Activated T-helper 9 cell treated with anti-CD3 and anti-CD28 coated beads, Interleukin-2, amount 50 U/mL, for 16 hours (primary cell): ENCODE results near the gene TBC1D22A.

Experiments used
- DNase-seq: peaks from one replicate; pipeline ENCODE4 v3.0.0-alpha.2; 2020; ENCODE audit warnings: low read depth

TBC1D22A gene

DNA sequence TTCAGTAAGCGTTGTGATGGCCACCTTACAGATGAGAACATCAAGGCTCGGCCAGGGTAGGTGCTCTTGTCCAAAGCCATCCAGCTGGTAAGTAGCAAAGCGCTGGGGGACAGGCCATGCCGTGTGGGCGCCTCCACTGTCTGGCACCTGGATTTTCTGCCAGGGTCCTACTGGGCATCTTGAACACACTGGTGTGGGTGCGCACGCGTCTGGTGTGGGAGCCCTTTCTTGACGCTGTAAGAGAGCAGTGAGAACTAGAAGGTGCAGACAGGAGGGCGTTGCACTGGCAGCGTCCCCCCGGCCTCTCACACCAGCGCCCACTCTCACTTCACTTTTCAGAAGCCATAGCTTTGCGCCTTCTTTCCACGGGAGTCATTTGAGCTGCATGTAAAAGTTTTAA lies 296.6 kb downstream of the TBC1D22A start:
- DNase-seq = no peak

DNA sequence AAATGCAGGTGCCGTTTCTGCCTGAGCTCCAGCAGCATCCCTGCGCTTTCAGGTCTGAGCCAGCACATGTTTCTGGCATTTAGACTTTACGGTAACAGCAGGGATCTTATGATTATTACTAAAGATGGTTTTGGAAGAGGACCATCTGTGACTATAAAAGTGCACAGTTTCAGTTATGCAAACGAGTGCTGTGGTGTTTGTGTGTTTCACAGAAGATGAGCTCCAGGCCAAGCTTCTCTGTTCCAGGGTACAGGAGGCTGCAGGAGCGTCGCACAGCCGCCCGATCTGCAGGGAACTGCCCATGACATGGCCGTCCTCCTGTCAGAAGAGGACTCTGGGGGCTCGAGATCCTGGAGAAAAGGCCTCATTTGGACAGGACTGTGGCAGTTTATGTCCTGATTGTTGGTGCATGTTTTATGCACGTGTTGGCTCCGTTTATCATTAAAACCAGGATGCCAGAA lies 297.3 kb downstream of the TBC1D22A start:
- no peak for DNase-seq

DNA sequence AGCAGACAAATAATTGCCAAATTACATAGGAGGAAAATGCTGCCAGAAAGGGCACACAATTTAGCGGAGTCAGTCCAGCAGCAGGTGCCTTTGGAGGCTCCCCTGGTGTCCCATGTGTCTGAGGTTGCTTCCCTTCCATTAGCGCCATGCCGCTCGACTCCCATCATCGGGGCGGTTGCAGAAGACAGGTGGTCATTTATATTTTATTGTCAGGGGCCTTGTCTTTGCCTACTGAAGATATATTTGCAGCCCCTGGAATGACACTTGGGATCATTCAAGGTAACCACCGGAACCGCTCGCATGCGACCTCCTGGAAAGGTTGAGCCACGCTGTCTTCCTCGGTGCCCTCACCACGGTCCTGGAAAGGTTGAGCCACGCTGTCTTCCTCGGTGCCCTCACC lies 298.3 kb downstream of the TBC1D22A start:
- no peak for DNase-seq

DNA sequence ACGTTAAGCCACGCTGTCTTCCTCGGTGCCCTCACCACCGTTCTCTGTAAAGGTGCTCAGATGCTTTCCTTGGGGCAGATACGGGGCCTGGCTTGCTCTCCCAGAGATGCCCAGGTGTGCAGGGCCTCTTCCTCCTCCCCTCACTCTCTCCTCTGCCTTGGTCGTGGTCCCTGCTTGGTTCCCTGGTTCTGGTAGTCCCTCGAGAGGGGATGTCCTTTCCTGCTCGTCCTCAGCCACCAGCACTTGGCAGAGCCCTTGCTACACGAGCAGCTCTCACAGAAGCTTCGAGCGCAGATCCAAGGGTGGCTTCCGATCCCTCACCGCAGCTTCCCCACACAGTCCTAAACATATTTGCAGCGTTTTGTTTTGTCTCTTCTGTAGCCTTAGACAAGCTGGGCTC lies 298.8 kb downstream of the TBC1D22A start:
- DNase-seq = no peak

DNA sequence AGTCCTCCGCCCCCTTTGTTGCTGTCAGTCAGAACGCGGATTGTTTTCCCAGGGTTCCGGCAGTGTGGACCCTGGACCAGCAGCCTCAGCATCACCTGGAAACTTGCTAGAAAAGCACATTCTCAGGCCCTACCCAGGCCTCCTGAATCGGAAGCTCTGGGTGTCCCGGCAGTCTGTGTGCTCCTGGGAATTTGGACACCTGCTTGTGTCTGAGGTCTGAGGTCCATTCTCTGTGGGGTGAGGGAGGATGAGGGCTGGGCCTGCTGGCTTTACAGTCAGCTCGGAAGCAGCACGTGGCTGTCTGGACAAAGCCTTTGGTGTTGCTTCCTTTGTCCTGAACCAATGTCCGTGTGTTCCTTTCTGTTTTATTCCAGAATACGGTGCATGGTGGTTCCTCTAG lies 299.7 kb downstream of the TBC1D22A start:
- DNase-seq = no peak

DNA sequence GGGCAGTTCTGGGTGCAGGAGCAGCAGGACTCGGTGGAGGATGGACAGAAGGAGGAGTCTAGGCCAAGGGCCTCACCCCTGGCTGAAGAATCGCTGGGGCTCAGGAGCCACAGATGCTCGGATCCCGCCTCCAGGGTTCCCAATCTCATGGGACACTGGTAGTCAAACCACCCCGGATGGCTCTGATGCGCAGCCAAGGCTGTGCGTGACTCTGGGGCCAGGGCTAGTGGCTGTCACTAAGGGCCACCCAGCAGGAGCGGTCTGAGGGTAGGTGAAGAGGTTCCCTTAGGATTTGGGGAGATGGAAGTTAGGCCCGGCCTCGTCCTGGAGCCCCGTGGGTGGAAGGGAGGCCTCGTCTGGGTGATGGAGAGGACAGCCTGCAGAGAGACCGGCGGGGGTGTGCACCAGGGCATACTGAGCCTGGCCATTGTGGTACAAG lies 300.6 kb downstream of the TBC1D22A start:
- no peak for DNase-seq

DNA sequence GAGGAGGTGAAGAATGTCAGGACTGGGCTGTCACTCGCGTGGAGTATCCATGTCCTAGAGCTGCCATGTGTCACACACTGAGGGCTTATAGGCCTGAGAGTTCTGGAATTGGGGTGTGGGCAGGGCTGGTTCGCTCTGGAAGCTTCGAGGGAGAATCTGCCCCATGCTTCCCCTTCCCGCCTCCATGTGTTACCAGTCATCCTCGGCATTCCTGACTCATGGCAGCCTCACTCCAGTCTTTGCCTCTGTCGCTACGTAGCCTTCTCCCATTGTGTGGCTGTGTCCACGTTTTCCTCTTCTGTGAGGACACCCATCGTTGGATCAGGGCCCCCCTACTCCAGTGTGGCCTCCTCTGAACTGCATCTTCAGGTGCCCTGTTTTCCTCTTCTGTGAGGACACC lies 301.2 kb downstream of the TBC1D22A start:
- no peak for DNase-seq

DNA sequence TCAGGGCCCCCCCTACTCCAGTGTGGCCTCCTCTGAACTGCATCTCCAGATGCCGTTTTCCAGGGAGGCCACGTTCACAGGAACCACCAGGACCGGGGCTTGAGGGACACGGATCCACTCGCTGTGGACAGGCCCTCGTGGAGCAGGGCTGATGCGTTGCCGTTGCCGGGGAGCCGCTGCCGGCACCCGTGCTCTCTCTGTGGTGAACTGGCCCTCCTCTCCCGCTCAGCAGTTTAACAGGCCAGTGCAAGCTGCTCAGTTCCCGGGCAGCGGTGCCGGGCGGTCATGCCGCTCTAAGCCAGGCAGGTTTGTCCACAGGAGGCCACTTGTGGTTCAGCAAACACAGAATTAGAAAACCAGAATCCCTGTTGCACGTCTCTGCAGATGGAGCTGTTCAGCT lies 301.6 kb downstream of the TBC1D22A start:
- DNase-seq = no peak

DNA sequence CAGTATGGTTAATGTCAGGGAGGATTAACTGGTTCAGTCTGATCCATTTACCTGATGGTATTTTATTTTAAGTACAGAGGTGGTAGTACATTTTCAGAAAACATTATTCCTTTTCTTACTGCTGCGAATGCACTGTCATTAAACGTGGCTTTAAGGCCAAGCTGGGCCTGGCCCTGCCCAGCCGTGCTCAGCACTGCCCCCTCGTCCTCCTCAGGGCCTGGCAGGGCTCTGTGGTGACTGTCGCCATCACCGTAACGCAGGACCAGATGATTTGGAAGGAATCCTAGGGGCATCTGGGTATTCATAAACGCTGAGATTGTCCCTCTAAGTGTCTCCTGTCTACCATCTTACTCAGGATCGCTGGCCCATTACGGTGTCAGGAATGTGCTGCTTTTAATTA lies 302.0 kb downstream of the TBC1D22A start:
- no peak for DNase-seq

DNA sequence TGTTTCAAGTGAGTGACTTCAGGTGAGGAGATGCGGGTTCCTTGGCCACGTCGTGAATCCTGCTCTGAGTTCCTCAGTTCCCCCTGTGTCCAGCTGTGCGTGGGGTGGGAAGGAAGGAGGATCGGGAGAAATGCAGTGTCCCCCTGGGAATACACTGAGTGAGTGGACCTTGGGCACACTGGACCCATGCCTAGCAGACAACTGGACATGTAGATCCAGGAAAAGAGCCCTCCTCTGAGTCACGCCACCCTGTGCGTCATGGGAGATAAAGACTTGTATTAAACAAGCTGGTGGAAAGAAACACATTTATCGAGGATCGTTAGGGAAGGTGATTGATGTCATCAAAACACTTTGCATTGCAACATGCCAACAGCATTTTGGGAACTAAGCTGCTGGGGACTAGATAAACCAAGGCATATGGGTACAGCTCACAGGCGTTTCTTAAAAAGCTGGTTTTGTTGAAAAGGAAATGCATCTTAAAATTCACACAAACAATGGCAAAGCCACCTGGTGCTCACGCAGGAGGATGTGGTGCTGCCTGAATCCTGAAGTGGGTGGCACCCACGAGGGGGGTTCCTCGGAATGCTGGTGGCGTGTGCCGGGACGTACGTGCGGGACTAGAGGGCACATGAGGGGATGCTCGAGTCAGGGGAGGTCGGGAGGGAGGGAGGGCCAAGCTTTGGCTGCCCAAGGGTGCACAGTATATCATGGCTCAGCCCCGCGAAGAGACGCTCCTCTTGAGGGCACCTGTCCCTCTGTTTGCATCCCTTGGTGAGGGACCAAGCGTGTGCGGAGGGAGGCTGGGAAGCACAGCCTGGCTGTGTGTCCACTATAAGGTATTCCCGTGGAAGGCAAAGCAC lies 303.5 kb downstream of the TBC1D22A start:
- no peak for DNase-seq

DNA sequence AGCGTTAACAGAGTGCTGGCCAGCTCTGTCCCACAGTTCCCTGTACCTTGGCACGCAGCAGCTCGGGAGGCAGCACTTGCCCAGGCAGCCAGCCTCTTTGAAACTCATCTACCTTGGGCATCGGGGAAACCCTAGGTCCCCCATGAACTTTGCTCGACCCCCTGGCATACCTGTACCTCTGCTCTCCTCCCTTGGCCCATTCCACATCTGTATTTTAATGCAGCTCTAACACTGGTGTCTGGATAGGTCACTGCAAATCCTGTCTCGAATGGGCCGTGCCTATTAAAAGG lies 304.1 kb downstream of the TBC1D22A start:
- DNase-seq = no peak

DNA sequence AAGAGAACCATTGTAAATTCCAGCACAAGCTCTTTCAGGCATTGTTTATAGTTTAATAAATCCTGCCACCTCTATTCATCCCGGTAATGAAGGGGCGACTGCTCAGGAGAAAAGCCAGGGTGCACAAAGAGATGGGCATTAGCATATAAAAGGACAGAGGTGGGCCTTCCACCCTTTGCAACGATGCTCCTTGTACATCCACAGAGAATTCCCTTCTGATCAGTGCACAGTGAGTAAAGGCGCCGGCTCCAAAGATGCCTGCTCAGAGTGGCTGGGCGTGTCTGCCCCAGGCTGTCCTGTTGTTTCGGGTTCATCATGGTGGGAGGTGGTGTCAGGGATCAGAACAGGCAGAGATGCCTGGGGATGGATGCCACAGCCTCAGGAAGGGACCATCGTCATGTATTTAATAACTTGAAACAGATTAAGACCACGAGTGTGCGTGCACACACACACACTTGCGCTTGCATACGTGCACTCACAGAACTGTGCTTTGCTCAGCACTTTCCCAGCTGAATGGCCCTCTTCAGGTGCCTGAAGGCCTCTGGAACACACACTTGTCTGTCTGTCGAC lies 305.0 kb downstream of the TBC1D22A start:
- no peak for DNase-seq

DNA sequence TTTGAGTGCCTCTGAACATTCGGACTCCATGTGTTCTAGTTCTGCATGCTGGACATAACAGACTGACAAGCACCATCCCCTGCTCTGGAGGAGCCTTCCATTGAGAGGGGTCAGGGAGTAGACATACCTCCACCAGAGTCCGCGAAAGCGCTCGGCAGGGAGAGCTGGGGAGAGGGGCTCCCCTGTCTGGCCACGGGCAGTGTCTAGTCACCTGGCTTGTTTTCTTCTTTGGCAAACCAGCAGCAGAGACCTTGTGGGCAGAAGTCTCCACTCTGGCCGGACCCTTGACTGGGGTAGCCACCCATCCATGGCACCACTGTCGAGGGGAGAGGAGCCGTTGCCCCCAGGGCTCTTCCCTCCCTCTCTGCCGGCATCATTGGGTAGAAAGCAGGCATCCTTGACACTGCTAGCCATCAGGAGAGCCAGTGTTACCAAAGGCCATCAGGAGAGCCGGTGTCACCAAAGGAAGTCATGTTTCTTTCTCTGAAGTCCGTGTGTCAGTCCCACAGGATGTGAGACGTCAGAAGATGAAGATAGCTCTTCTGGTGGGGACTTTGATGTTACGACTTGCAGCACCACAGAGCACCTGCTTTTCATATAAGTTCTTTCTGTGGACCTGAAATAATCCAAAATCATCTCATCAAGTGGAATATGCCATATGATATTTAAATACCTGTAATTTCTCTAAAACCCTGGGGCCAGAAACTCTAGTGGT lies 305.6 kb downstream of the TBC1D22A start:
- DNase-seq = no peak

DNA sequence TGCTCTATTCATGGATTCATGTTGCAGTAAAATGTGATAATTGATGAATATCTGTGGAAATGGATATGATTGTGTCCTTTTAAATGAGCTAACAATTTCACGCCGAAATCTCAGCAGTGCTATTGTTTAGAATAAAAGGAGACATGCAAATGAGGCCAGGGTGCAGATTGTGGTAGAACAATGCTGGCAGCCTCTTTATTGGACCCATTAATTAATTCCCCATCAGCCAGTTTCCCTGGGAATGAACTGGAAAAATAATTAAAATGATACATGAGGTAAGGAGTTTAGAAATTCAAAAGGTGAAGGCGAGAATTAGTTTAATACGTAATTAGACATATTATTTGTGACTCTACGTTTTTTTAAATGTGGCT lies 306.2 kb downstream of the TBC1D22A start:
- no peak for DNase-seq

DNA sequence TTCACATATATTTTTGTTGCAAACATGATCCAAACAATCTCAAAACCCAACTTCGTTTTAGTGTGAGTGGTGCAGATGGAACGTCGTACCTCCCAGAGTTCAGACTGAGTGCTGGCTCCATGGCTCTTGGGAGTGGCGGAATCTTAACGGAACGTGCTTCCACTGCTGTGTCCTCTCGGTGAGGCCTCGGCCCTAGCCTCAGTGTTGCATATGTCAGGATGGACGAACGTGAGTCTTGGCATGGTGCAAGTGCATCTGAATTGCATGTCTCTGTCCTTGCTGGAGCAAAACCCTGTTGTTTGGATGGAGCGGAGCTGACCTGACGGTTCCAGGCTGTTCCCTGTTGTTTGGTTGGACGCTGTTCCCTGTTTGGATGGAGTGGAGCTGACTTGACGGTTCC lies 306.8 kb downstream of the TBC1D22A start:
- DNase-seq = no peak

DNA sequence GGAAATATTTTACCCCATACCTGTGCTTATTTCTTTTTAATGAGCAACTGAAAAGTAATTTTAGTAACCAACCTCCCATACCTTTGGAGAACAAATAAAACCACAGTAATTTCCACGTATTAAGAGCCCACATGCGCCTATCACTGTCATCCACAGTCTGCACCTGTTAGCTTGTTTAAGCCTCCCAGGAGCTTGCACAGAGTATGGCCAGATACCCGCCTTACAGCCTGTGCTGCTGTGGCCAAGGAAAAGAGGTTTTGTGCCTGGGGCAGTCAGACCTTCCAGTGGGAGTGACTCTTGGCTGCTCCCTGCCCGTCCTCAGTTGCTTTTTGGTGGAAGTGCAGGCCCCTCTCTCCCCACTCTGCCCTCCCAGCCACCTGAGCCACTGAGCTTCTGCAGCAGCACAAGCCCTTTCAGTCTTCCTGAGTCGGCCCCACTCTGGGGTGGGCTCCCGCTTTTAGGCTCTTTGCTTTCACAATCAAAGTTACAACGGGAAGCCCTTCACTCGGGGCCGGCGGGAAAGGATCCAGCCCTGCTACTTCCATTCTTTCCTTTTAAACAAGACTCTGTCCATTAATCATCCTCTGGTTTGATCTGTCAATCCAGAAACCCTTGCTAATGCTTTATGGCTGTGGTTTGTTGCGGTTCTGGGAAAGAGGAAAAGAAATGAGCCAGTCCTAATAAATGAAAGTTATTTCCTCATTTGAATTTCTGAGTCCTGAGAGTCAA lies 308.8 kb downstream of the TBC1D22A start:
- DNase-seq = no peak

DNA sequence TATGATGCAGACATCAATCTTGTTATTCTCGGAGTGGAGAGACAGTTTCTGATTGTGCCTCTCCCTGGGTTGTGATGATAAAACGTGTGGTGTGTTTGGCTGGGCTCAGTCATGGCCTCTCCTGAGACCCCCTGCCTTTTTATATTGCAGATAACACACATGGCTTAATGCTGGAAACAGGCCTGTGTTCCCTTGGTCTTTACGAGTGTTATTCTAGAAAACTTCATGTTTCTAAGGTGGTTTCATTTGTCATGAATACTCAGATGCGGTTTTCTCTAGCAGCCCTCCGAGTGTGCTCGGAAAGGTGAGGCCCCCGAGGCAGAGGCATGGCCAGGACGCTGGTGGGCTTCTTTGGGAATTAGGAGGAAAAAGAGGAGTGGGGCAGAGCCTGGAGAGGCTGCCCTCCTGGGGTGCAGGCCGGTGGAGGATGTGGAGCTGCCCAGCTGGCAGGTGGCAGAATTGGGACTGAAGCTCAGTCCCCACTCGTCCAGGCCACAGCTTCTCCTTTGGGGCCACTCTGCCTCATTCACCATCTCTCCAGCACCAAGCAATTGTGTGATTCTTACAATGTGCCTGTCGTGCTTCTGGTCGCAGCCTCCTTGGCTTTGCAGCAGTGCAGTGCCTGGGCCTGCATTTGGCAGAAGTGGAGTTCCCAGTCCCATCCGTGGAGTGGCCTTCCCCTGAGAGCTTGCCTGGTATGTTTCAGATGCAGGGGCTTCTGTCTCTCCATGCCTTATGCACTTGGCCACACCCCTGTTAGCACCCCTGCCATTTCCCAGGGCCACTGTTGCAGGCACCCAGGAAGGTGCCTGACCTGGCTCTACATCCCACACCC lies 309.6 kb downstream of the TBC1D22A start:
- DNase-seq = no peak

DNA sequence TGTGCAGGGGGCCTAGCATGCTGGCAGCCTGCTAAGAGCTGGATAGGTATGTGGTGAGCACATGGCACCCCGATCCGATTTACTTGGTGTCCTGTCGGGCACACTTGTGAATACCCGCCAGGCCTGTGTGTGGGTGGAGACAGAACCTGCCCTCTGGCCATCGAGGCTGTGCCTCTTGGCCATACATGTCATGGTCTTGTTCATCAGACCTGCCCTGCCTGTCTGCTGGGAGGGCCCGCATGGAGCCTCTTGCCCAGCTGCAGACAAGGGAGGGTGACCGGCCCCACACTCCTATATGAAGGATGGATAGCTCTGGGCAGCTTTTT lies 310.2 kb downstream of the TBC1D22A start:
- no peak for DNase-seq

DNA sequence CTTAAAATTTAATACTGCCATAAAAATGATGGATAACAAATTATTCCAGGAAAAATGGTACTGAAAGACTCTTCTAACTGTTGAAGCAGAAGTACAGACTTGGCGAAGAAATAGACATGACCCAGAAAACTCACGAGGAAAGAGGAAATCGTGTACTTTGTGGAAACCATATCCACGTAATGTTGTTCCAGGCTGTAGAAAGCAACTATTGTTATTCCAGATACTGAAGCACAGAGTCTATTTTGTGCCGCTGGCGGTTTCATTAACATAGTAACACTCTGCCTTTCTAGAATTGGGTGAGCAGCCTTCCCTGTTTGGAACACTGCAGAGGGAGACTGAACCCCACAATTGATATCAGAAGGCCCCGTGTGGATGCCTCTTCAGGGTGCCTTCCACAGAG lies 310.6 kb downstream of the TBC1D22A start:
- DNase-seq = no peak

DNA sequence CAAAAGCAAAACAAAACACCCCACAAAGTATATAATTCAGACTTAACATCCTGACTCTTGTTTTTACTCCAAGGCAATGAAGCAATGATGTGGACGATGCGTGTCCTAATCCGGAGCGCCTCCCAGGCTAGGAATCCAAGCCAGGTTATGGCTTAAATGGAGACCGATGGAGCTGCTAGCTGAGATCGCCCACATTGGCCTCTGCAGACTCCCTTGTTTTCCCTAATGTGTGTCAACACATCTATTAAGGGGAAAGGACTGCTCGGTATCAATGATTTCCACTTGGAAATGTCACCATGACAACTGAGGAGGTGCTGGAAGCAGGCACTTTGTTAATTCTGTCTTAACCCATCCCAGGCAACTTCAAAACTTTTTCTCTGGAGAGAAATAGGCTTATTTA lies 311.7 kb downstream of the TBC1D22A start:
- no peak for DNase-seq

DNA sequence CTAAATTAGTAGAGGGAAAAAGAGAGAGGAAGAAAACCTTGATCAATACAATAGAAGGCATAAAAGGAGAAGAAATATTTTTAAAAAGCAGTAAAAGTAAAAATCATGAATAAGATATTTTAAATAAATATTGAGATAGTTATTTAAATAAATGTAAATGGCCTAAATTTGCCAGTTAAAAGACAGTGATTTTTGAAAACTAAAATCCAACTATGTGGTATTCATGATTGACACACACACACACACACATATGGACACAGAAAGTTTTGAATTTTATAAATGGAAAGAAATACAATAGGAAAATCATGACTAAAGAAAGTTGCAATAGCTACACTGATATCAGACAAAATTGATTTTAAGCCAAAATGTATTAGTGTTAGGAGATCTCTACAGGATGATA lies 313.1 kb downstream of the TBC1D22A start:
- no peak for DNase-seq

DNA sequence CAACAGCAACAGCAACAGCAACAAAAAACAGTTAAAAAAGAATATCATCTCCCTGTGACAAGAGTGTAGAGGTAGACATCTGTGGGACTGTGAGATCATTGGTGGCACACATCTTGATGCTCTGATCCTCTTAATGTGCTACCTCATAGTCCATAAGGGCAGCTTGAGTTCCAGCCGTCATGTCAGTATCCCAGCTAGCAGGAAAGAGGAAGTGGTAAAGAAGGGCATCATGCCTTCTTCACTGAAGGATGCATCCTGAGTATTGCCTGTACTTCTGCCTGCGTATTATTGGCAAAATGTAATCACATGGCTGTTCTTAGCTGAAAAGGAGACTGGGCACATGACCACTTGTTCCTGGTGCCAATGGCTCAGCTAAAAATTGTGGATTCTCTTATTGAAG lies 314.3 kb downstream of the TBC1D22A start:
- DNase-seq = no peak
